ENCODE data around the gene TNFAIP8L1.

The TNFAIP8L1 gene

DNA sequence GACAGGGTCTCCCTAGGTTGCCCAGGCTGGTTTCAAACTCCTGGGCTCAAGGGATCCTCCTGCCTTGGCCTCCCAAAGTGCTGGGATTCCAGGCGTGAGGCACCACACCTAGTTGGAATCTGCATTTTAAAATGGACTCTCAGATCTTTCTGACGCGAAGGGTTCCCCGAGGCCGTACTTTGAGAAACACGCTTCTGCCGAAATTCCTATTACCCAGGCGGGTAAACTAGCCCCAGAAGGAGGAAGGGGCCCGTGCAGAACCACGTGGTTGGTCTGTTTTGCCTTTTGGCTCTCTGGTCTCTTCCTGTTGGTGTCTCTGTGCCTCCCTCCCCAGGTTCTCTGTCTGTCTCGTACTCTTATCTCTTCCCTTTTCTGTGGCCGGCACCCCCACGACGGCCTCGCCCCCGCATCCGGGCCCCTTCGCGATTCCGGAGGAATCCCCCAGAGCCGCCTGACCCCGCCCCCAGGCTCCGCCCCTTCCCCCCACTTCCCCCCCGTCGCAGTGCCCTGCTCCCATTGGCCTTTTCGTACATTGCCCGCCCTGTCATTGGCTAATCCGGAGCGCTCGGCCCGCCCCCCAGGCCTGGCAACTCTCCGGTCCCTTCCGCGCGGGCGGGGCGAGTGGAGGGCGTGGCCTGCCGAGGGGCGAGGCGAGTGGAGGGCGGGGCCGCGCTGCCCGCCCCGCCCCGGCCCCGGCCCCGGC, at the start of gene TNFAIP8L1:
Gene TNFAIP8L1, plus strand, starts transcription at position 689 of the 703 bp plus-strand sequence. CDS start 12,354 bp downstream, outside the sequence.
- Histone ChIP-seq H3K4me1 (ENCODE audit: control insufficient read depth, insufficient read depth, low read length) (no peaks in the 10 kb centered on the region; the same call in 1 of the 2 replicates), H3K9me3 (ENCODE audit: control insufficient read depth, insufficient read depth, low read depth, low read length) (no peaks in the 10 kb centered on the region), H3K27ac (ENCODE audit: extremely low read depth, low read depth, low read length) (peak within 1 kb of the TSS; percentile 51; the same call in 1 of the 2 replicates), H3K36me3 (ENCODE audit: control insufficient read depth in 2 of 2, insufficient read depth in 1 of 2, low read length in 2 of 2) (no peaks in the 10 kb centered on the region), H3K4me3 (ENCODE audit: low read depth, low read length) (peak within 1 kb of the TSS; percentile 36)
- ChIA-PET CTCF (interaction anchor here (3.3 kb wide), 1 partner anchor 71 kb away, joined by 48 read pairs; no protein-coding TSS in a partner anchor), POLR2A (no interaction called here)
- TF ChIP-seq SP7 (tag by site-specific recombination; IDR thresholded peaks at IDR 0.05) (peak; percentile 46; the same call in 1 of the 2 replicates), ZBTB8A (tag by site-specific recombination; IDR thresholded peaks at IDR 0.05) (0 out of 2 replicates have a peak, but pooled peaks have one; percentile 11), ZNF223 (tag by site-specific recombination; IDR thresholded peaks at IDR 0.05) (peak; percentile 70; the same call in 1 of the 2 replicates), ZNF324 (tag by site-specific recombination; IDR thresholded peaks at IDR 0.05) (peak; percentile 46; the same call in 1 of the 2 replicates), ZBTB21 (tag by site-specific recombination; IDR thresholded peaks at IDR 0.05) (0 out of 2 replicates have a peak, but pooled peaks have one; percentile 14), HOXC10 (CRISPR knock-in tag; IDR thresholded peaks at IDR 0.05) (no peak), GLIS1 (tag by site-specific recombination; IDR thresholded peaks at IDR 0.05) (peak; percentile 96), ZBTB20 (tag by site-specific recombination; IDR thresholded peaks at IDR 0.05) (peak; percentile 66; the same call in 1 of the 2 replicates), ZFP3 (tag by site-specific recombination; IDR thresholded peaks at IDR 0.05; ENCODE audit: low read depth) (no peak), ZEB2 (tag by site-specific recombination; IDR thresholded peaks at IDR 0.05) (peak; percentile 95), EGR2 (tag by site-specific recombination; IDR thresholded peaks at IDR 0.05; ENCODE audit: low read depth) (peak; percentile 74), ZNF561 (tag by site-specific recombination; IDR thresholded peaks at IDR 0.05; ENCODE audit: borderline replicate concordance) (0 out of 2 replicates have a peak, but pooled peaks have one; percentile 65), KLF9 (tag by site-specific recombination; IDR thresholded peaks at IDR 0.05; ENCODE audit: low read depth) (peak; percentile 78), KLF10 (tag by site-specific recombination; IDR thresholded peaks at IDR 0.05) (peak; percentile 44), ZSCAN23 (tag by site-specific recombination; IDR thresholded peaks at IDR 0.05) (0 out of 2 replicates have a peak, but pooled peaks have one; percentile 45), ZNF660 (tag by site-specific recombination; IDR thresholded peaks at IDR 0.05) (peak; percentile 32; the same call in 1 of the 2 replicates), ZNF501 (tag by site-specific recombination; IDR thresholded peaks at IDR 0.05) (no peak)
- TF ChIP-seq, protein P1, sequence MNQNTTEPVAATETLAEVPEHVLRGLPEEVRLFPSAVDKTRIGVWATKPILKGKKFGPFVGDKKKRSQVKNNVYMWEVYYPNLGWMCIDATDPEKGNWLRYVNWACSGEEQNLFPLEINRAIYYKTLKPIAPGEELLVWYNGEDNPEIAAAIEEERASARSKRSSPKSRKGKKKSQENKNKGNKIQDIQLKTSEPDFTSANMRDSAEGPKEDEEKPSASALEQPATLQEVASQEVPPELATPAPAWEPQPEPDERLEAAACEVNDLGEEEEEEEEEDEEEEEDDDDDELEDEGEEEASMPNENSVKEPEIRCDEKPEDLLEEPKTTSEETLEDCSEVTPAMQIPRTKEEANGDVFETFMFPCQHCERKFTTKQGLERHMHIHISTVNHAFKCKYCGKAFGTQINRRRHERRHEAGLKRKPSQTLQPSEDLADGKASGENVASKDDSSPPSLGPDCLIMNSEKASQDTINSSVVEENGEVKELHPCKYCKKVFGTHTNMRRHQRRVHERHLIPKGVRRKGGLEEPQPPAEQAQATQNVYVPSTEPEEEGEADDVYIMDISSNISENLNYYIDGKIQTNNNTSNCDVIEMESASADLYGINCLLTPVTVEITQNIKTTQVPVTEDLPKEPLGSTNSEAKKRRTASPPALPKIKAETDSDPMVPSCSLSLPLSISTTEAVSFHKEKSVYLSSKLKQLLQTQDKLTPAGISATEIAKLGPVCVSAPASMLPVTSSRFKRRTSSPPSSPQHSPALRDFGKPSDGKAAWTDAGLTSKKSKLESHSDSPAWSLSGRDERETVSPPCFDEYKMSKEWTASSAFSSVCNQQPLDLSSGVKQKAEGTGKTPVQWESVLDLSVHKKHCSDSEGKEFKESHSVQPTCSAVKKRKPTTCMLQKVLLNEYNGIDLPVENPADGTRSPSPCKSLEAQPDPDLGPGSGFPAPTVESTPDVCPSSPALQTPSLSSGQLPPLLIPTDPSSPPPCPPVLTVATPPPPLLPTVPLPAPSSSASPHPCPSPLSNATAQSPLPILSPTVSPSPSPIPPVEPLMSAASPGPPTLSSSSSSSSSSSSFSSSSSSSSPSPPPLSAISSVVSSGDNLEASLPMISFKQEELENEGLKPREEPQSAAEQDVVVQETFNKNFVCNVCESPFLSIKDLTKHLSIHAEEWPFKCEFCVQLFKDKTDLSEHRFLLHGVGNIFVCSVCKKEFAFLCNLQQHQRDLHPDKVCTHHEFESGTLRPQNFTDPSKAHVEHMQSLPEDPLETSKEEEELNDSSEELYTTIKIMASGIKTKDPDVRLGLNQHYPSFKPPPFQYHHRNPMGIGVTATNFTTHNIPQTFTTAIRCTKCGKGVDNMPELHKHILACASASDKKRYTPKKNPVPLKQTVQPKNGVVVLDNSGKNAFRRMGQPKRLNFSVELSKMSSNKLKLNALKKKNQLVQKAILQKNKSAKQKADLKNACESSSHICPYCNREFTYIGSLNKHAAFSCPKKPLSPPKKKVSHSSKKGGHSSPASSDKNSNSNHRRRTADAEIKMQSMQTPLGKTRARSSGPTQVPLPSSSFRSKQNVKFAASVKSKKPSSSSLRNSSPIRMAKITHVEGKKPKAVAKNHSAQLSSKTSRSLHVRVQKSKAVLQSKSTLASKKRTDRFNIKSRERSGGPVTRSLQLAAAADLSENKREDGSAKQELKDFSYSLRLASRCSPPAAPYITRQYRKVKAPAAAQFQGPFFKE (tag by site-specific recombination; IDR thresholded peaks at IDR 0.05; ENCODE audit: borderline replicate concordance): no peak
- TF ChIP-seq, protein P2, sequence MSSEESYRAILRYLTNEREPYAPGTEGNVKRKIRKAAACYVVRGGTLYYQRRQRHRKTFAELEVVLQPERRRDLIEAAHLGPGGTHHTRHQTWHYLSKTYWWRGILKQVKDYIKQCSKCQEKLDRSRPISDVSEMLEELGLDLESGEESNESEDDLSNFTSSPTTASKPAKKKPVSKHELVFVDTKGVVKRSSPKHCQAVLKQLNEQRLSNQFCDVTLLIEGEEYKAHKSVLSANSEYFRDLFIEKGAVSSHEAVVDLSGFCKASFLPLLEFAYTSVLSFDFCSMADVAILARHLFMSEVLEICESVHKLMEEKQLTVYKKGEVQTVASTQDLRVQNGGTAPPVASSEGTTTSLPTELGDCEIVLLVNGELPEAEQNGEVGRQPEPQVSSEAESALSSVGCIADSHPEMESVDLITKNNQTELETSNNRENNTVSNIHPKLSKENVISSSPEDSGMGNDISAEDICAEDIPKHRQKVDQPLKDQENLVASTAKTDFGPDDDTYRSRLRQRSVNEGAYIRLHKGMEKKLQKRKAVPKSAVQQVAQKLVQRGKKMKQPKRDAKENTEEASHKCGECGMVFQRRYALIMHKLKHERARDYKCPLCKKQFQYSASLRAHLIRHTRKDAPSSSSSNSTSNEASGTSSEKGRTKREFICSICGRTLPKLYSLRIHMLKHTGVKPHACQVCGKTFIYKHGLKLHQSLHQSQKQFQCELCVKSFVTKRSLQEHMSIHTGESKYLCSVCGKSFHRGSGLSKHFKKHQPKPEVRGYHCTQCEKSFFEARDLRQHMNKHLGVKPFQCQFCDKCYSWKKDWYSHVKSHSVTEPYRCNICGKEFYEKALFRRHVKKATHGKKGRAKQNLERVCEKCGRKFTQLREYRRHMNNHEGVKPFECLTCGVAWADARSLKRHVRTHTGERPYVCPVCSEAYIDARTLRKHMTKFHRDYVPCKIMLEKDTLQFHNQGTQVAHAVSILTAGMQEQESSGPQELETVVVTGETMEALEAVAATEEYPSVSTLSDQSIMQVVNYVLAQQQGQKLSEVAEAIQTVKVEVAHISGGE (tag by site-specific recombination; conservative IDR thresholded peaks at IDR 0.05; ENCODE audit: low read depth): peak; percentile 66; the same call in 1 of the 2 replicates
- TF ChIP-seq, protein P3, sequence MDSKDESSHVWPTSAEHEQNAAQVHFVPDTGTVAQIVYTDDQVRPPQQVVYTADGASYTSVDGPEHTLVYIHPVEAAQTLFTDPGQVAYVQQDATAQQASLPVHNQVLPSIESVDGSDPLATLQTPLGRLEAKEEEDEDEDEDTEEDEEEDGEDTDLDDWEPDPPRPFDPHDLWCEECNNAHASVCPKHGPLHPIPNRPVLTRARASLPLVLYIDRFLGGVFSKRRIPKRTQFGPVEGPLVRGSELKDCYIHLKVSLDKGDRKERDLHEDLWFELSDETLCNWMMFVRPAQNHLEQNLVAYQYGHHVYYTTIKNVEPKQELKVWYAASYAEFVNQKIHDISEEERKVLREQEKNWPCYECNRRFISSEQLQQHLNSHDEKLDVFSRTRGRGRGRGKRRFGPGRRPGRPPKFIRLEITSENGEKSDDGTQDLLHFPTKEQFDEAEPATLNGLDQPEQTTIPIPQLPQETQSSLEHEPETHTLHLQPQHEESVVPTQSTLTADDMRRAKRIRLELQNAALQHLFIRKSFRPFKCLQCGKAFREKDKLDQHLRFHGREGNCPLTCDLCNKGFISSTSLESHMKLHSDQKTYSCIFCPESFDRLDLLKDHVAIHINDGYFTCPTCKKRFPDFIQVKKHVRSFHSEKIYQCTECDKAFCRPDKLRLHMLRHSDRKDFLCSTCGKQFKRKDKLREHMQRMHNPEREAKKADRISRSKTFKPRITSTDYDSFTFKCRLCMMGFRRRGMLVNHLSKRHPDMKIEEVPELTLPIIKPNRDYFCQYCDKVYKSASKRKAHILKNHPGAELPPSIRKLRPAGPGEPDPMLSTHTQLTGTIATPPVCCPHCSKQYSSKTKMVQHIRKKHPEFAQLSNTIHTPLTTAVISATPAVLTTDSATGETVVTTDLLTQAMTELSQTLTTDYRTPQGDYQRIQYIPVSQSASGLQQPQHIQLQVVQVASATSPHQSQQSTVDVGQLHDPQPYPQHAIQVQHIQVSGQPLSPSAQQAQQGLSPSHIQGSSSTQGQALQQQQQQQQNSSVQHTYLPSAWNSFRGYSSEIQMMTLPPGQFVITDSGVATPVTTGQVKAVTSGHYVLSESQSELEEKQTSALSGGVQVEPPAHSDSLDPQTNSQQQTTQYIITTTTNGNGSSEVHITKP (tag by site-specific recombination; IDR thresholded peaks at IDR 0.05): peak; percentile 85
- TF ChIP-seq, protein P4, sequence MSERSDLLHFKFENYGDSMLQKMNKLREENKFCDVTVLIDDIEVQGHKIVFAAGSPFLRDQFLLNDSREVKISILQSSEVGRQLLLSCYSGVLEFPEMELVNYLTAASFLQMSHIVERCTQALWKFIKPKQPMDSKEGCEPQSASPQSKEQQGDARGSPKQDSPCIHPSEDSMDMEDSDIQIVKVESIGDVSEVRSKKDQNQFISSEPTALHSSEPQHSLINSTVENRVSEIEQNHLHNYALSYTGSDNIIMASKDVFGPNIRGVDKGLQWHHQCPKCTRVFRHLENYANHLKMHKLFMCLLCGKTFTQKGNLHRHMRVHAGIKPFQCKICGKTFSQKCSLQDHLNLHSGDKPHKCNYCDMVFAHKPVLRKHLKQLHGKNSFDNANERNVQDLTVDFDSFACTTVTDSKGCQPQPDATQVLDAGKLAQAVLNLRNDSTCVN (tag by site-specific recombination; optimal IDR thresholded peaks at IDR 0.05): peak; percentile 33

Data from HEK293 (cell line).